ENCODE measurements around the gene ILDR1. TPM values are rescaled to one million over a fixed set of nuclear protein-coding genes. Genes with fewer than 3 reads are reported as not detected.

Gene ILDR1
- total and polyA plus RNA-seq, 2 of the 8 experiments (the other 6 are each of a cell fraction or from before 2014, with no cell fraction given) = 1.8 TPM

DNA sequence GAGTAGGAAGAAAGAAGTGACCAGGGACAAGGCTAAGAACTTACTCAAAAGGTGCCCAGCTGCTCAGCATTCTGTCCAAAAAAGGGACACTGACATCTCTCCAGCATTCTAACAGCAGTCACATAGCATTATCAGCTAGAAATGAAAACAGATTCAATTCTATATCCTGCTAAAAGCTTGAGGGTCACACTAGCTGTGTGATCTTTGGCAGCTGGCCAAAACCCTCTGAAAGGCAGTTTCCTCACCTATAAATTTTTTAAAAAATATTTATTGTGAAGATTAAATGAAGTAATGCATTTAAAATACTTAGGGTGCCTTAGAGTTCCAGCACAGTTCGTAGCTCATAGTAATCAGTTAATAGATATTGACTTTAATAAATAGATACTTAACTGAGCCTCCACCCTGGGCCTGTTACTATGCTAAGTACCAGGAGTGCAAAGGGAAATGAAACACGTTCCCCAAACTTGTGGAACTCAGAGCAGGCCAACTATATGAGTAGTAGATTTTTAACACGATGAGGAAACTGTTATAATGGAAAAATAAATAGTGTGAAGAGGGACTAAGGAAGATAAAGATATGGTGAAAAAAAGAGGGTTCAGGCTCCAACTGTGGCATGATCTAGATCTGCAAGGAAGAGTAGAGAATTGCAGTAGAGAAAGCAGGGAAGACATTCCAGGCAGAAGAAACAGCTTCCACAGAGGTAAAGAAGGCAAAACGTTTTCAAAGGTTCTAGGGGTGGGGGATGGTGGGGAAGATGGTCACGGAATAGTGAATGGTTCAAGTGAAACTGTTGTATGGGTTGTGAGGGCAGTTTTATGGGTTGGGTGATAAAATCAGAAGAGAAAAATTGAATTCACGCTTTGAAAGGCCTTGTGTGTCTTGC, 44.5 kb upstream of the ILDR1 start:
- Histone ChIP-seq H3K9ac (replicated peaks in 1 of 4; ENCODE audit: extremely low read depth in 1 of 4, low read depth in 3 of 4, low read length in 3 of 4) (no peak overlapping the region; a peak in 1 of 7 replicates), H3K4me3 (ENCODE audit: extremely low read depth in 1 of 4, insufficient read depth in 2 of 4, low read depth in 3 of 4, low read length in 4 of 4) (no peak overlapping the region), H2AFZ (ENCODE audit: low read length) (peak overlapping the region; percentile 93; the same call in 1 of the 2 replicates)
- no peak for TF ChIP-seq CREB1 (IDR thresholded peaks at IDR 0.05)
- no peak for TF ChIP-seq CBX5 (IDR thresholded peaks at IDR 0.05; ENCODE audit: low read depth, low read length)
- no peak for TF ChIP-seq KDM1A (IDR thresholded peaks at IDR 0.05; ENCODE audit: borderline replicate concordance, low read length)
- TF ChIP-seq, protein P1, sequence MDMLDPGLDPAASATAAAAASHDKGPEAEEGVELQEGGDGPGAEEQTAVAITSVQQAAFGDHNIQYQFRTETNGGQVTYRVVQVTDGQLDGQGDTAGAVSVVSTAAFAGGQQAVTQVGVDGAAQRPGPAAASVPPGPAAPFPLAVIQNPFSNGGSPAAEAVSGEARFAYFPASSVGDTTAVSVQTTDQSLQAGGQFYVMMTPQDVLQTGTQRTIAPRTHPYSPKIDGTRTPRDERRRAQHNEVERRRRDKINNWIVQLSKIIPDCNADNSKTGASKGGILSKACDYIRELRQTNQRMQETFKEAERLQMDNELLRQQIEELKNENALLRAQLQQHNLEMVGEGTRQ (IDR thresholded peaks at IDR 0.05; ENCODE audit: low read length) = no peak
- no peak for TF ChIP-seq BACH1 (IDR thresholded peaks at IDR 0.05; ENCODE audit: low read length)
- TF ChIP-seq KDM4A (IDR thresholded peaks at IDR 0.05; ENCODE audit: low read depth, low read length, severe bottlenecking) = no peak
- no peak for TF ChIP-seq HDAC2 (IDR thresholded peaks at IDR 0.05; ENCODE audit: borderline replicate concordance in 1 of 2, low read depth in 2 of 2, low read length in 2 of 2)
- TF ChIP-seq SIN3A (conservative IDR thresholded peaks at IDR 0.05 in 1 of 2, IDR thresholded peaks at IDR 0.05 in 1 of 2; ENCODE audit: low read depth in 1 of 2, low read length in 2 of 2) = no peak
- no peak for TF ChIP-seq MAFK (IDR thresholded peaks at IDR 0.05; ENCODE audit: low read depth, low read length)
- no peak for TF ChIP-seq TCF12 (IDR thresholded peaks at IDR 0.05; ENCODE audit: low read depth, low read length)

More for the DNA sequence above, 44.5 kb upstream of the ILDR1 start:
- Histone ChIP-seq H3K4ac (replicated peaks; ENCODE audit: insufficient read length, low read depth, low read length) (no peak overlapping the region), H3K23me2 (ENCODE audit: low read depth, low read length) (no peaks in the 10 kb centered on the region), H2BK5ac (ENCODE audit: low read depth, low read length) (no peak overlapping the region), H3K14ac (ENCODE audit: insufficient read length) (no peak overlapping the region), H4K5ac (ENCODE audit: insufficient read length, low read depth, low read length) (no peak overlapping the region), H3K23ac (ENCODE audit: insufficient read length) (no peak overlapping the region), H2BK15ac (ENCODE audit: low read length) (no peak overlapping the region), H2AK5ac (ENCODE audit: low read depth, low read length) (no peak overlapping the region), H2BK12ac (ENCODE audit: low read depth, low read length) (no peak overlapping the region), H3K36me3 (ENCODE audit: control insufficient read depth in 2 of 4, insufficient read depth in 4 of 4, low read length in 3 of 4) (no peaks in the 10 kb centered on the region), H3K56ac (replicated peaks; ENCODE audit: insufficient read length, low read depth, low read length) (no peak overlapping the region), H3K4me1 (replicated peaks in 1 of 4; ENCODE audit: control insufficient read depth in 3 of 4, insufficient read depth in 4 of 4, low read length in 3 of 4) (no peaks in the 10 kb centered on the region), H4K20me1 (replicated peaks in 1 of 2; ENCODE audit: control insufficient read depth in 1 of 2, insufficient read depth in 2 of 2, low read length in 2 of 2) (no peaks in the 10 kb centered on the region), H2BK120ac (replicated peaks; ENCODE audit: low read depth, low read length) (no peak overlapping the region), H3K18ac (ENCODE audit: extremely low read depth, low read length) (no peak overlapping the region), H3K4me2 (ENCODE audit: insufficient read depth in 1 of 2, low read depth in 2 of 2, low read length in 2 of 2) (no peak overlapping the region; a peak in 1 of 4 replicates), H3K79me2 (ENCODE audit: control insufficient read depth in 1 of 2, insufficient read depth in 2 of 2, low read length in 2 of 2) (no peaks in the 10 kb centered on the region), H4K8ac (ENCODE audit: extremely low read depth, insufficient read depth, low read length) (no peak overlapping the region), H3K27me3 (replicated peaks in 1 of 4; ENCODE audit: control insufficient read depth in 3 of 4, extremely low read depth in 1 of 4, insufficient read depth in 3 of 4, low read length in 3 of 4) (no peaks in the 10 kb centered on the region), H4K91ac (replicated peaks; ENCODE audit: insufficient read length, low read length) (no peak overlapping the region), H3K27ac (ENCODE audit: low read depth, low read length) (no peak overlapping the region), H3K79me1 (ENCODE audit: low read depth, low read length) (no peaks in the 10 kb centered on the region), H3K9me3 (ENCODE audit: insufficient read depth in 2 of 2, low read depth in 1 of 2, low read length in 1 of 2) (no peaks in the 10 kb centered on the region), H2BK20ac (ENCODE audit: low read length) (no peak overlapping the region)
- 73% methylated on average over 6 of the region's 6 CpGs; no CpG with 5 or more reads in 1 of the 2 experiments for WGBS, 2 experiments (ENCODE audit: extremely low coverage in 1 of 2, insufficient coverage in 1 of 2, insufficient read length in 1 of 2, insufficient replicate concordance in 2 of 2, low coverage in 1 of 2, low lambda C conversion rate in 2 of 2, missing lambda C conversion rate in 1 of 2)
- CTCF ChIA-PET (ENCODE audit: partially characterized antibody) = interaction anchor here (0.8 kb wide), 1 partner anchor 71 kb away, joined by 3 read pairs; no protein-coding TSS in a partner anchor
- POLR2A ChIA-PET (ENCODE audit: partially characterized antibody) = interaction anchor here (1.2 kb wide), 1 partner anchor 15 kb away, joined by 3 read pairs; no protein-coding TSS in a partner anchor
- FAIRE-seq (no peak), DNase-seq (ENCODE audit: low read depth in 1 of 2, low spot score in 2 of 2) (no peak)

All from H1 (cell line).